Measurements from ENCODE around the gene CELF4.
A peak's percentile ranks its signal among the peaks of the same experiment; 100 is the strongest.

CELF4 gene

GRCh38 chr18:37443325-37444055, 122.1 kb downstream of the CELF4 start:
- no peak for DNase-seq (ENCODE audit: low read depth, low spot score)

GRCh38 chr18:37442477-37442876, 123.1 kb downstream of the CELF4 start:
- DNase-seq (ENCODE audit: low read depth, low spot score), result no peak

- no peak for DNase-seq (ENCODE audit: low read depth, low spot score)
Measured at GRCh38 chr18:37441821-37442220, 123.8 kb downstream of the CELF4 start.

GRCh38 chr18:37440206-37440605, 125.4 kb downstream of the CELF4 start:
- DNase-seq (ENCODE audit: low read depth, low spot score), result no peak

- no peak for DNase-seq (ENCODE audit: low read depth, low spot score)
Measured at GRCh38 chr18:37438417-37439180, 127.0 kb downstream of the CELF4 start.

GRCh38 chr18:37435996-37436395, 129.6 kb downstream of the CELF4 start:
- DNase-seq (ENCODE audit: low read depth, low spot score), result no peak

- DNase-seq (ENCODE audit: low read depth, low spot score), result no peak
Measured at GRCh38 chr18:37435150-37435867, 130.3 kb downstream of the CELF4 start.

GRCh38 chr18:37434161-37434860, 131.3 kb downstream of the CELF4 start:
- DNase-seq (ENCODE audit: low read depth, low spot score), result no peak

- DNase-seq (ENCODE audit: low read depth, low spot score), result no peak
Measured at GRCh38 chr18:37432436-37433195, 133.0 kb downstream of the CELF4 start.

- DNase-seq (ENCODE audit: low read depth, low spot score), result peak; percentile 52
Measured at GRCh38 chr18:37430357-37431076, 135.1 kb downstream of the CELF4 start.

GRCh38 chr18:37429791-37430190, 135.8 kb downstream of the CELF4 start:
- no peak for DNase-seq (ENCODE audit: low read depth, low spot score)

GRCh38 chr18:37428288-37428974, 137.2 kb downstream of the CELF4 start:
- DNase-seq (ENCODE audit: low read depth, low spot score), result no peak

GRCh38 chr18:37426586-37426985, 139.0 kb downstream of the CELF4 start:
- DNase-seq (ENCODE audit: low read depth, low spot score), result no peak

GRCh38 chr18:37425222-37425621, 140.4 kb downstream of the CELF4 start:
- DNase-seq (ENCODE audit: low read depth, low spot score), result peak; percentile 27

- DNase-seq (ENCODE audit: low read depth, low spot score), result no peak
Measured at GRCh38 chr18:37424507-37424906, 141.1 kb downstream of the CELF4 start.

- no peak for DNase-seq (ENCODE audit: low read depth, low spot score)
Measured at GRCh38 chr18:37422596-37422995, 143.0 kb downstream of the CELF4 start.

- DNase-seq (ENCODE audit: low read depth, low spot score), result no peak
Measured at GRCh38 chr18:37422116-37422515, 143.5 kb downstream of the CELF4 start.

GRCh38 chr18:37421341-37422077, 144.1 kb downstream of the CELF4 start:
- DNase-seq (ENCODE audit: low read depth, low spot score), result no peak

- DNase-seq (ENCODE audit: low read depth, low spot score), result no peak
Measured at GRCh38 chr18:37420315-37420880, 145.2 kb downstream of the CELF4 start.

Measured in ELF-1 (cell line).